WERI-Rb-1 (cell line): ENCODE data around the gene GLI2.

Experiments
- DNase-seq: peaks from one replicate; pipeline ENCODE4 v3.0.0-alpha.2; 2020
- H3K27ac ChIP-seq: fragments of 250-450 bp; sonication (Bioruptor Pico); 2 replicates; pipeline ENCODE4 v1.5.1; 2020; ENCODE audit warnings: mild to moderate bottlenecking, moderate library complexity
- H3K27me3 ChIP-seq: fragments of 250-450 bp; sonication (Bioruptor Pico); 2 replicates; pipeline ENCODE4 v1.5.1; 2021; ENCODE audit warnings: mild to moderate bottlenecking, low read depth, moderate library complexity; ENCODE audit not compliant: insufficient read depth, severe bottlenecking
- H3K36me3 ChIP-seq: fragments of 250-450 bp; sonication (Bioruptor Pico); 2 replicates; pipeline ENCODE4 v1.5.1; 2020; ENCODE audit warnings: mild to moderate bottlenecking, moderate library complexity
- H3K4me3 ChIP-seq: 2 replicates; pipeline ENCODE4 v1.5.1; 2011; ENCODE audit warnings: low read depth, mild to moderate bottlenecking, control low read depth, low read length
- H3K9me3 ChIP-seq: fragments of 250-450 bp; sonication (Bioruptor Pico); 2 replicates; pipeline ENCODE4 v1.5.1; 2021; ENCODE audit warnings: mild to moderate bottlenecking, moderate library complexity; ENCODE audit not compliant: severe bottlenecking
- TF ChIP-seq, protein P1 (sequence below): IDR thresholded peaks from 2 replicates; pipeline ENCODE4 v1.5.1; 2011; ENCODE audit warnings: low read depth, mild to moderate bottlenecking, control low read depth, inconsistent platforms, low read length

The GLI2 gene

DNA sequence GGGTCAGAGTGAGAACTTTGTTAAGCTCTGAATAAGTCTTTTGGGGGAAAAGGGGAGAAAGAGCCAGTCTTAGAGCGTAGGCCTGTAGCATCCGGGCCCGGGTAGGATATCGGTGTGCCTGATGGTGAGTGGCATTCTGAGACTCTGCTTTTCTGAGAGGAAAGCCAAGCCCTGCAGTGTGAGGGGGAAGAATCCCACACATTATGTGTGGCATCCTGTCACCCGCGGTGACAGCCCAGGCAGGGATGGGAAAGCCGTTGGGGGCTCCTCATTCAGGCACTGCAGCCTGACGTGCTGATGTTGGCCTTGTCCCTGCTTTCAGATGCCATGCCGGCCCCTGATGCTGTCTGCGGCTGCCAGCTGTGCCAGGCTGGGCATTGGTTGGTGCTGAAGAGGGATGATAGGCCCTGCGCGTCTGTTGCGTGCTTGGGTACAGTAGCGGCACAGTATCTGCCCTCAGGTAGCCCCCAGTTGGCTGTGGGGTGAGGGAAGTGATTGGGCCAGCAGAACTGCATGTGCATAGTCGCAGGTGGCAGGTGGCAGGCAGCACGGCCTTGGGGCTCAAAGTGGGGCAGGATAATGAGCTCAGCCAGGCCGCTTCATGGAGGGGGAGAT lies 37.6 kb downstream of the GLI2 start:
- no peaks in the 10 kb centered on the region for H3K9me3 ChIP-seq
- no peak for DNase-seq
- TF ChIP-seq, protein P1, sequence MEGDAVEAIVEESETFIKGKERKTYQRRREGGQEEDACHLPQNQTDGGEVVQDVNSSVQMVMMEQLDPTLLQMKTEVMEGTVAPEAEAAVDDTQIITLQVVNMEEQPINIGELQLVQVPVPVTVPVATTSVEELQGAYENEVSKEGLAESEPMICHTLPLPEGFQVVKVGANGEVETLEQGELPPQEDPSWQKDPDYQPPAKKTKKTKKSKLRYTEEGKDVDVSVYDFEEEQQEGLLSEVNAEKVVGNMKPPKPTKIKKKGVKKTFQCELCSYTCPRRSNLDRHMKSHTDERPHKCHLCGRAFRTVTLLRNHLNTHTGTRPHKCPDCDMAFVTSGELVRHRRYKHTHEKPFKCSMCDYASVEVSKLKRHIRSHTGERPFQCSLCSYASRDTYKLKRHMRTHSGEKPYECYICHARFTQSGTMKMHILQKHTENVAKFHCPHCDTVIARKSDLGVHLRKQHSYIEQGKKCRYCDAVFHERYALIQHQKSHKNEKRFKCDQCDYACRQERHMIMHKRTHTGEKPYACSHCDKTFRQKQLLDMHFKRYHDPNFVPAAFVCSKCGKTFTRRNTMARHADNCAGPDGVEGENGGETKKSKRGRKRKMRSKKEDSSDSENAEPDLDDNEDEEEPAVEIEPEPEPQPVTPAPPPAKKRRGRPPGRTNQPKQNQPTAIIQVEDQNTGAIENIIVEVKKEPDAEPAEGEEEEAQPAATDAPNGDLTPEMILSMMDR, result no peak
- no peaks in the 10 kb centered on the region for H3K27me3 ChIP-seq
- H3K27ac ChIP-seq, result no peak overlapping the region
- no peaks in the 10 kb centered on the region for H3K36me3 ChIP-seq
- no peak overlapping the region for H3K4me3 ChIP-seq

DNA sequence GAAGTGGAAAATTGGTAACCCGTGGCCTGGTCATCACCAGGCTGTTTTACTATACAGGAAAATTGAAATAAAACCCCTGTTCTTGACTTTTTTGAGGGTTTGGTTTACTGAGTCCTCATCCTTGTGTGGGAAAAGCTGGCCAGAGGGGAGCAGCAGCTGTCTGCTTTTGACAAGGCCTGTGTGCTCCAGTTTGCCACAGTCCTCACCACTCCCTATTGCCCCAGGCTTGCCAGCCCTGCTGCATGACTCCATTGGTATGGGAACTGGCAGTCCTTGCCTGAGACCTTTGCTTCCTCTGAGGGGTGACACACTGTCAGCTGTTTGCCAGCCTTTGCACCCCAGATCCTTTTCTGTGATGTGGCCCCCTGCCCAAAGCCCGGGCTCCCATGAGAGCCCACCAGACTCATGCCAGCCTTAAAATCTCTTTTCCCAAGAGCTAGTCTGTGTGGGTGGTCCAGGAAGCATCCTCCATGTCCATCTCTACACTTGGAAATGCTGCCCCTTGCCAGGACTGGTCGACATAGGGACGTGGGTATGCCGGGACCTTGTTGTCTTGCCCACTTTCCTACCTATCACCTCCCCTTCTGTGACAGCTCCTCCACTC lies 39.0 kb downstream of the GLI2 start:
- Histone ChIP-seq H3K27me3 (no peaks in the 10 kb centered on the region), H3K36me3 (no peaks in the 10 kb centered on the region), H3K9me3 (no peaks in the 10 kb centered on the region), H3K4me3 (no peak overlapping the region), H3K27ac (no peak overlapping the region)
- no peak for DNase-seq
- TF ChIP-seq, protein P1, result no peak

DNA sequence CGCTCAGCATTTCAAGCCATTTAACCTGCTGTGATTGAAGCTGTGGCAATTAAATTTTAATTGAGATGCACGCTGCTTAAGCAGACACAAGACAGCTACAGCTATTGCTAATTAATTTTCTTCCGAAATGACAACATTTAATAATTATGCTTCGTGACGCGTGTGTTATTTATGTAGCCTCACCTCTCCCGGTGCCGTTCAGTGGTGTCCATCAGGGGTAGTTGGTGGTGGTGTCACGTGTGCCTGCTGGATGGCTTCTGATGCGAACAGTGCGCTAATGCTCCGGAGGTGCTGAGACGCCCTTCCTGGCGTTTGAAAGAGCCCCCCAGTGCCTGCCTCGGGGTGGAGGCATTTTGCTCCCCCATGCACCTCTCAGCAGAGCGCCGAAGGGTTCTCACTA lies 39.5 kb downstream of the GLI2 start:
- Histone ChIP-seq H3K9me3 (no peaks in the 10 kb centered on the region), H3K36me3 (no peaks in the 10 kb centered on the region), H3K4me3 (no peak overlapping the region), H3K27me3 (no peaks in the 10 kb centered on the region), H3K27ac (no peak overlapping the region)
- no peak for DNase-seq
- TF ChIP-seq, protein P1, result no peak

DNA sequence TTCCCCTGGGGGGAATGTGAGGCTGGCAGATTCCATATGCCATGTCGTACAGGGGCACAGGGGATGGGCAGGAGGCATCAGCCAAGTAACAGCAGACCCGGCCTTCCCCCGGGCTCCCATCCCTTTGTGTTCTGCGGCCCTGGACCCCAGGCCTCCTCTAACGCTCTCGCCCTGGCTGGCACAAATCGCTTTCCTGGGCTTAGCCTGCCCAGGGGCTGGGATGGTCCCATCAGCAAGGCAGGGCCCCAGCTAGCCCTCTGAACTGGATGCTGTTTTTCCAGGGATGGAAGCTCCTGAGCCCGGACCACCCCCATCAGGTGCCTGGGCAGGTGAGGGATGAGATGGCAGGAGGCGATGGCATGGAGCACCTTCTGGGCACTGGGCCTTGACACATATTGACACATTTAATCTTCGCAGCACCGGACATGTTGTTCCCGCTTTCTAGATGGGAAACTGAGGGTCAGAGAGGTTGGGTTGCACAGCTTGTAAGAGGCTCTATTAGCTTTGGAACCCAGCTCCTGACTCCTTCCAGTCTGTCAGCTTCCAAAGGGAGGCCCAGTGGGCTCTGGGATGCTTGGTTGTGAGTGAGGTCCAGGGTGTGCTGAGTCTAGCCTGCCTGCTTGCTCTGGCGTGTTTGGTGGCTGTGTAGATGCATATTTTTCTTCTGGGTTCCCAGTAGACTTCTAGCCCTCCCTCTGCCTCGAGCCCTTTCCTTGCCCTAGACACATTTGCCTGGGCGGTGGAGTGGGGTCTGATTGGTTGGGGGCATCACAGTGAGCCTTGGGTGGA lies 40.3 kb downstream of the GLI2 start:
- Histone ChIP-seq H3K4me3 (no peak overlapping the region), H3K27me3 (no peaks in the 10 kb centered on the region), H3K27ac (no peak overlapping the region), H3K9me3 (no peaks in the 10 kb centered on the region), H3K36me3 (no peaks in the 10 kb centered on the region)
- TF ChIP-seq, protein P1, result no peak
- DNase-seq, result no peak

GRCh38 chr2:120776649-120777048 lies 41.0 kb downstream of the GLI2 start:
- DNase-seq, result no peak
- TF ChIP-seq, protein P1, result no peak
- H3K27me3 ChIP-seq, result no peaks in the 10 kb centered on the region
- H3K9me3 ChIP-seq, result no peaks in the 10 kb centered on the region
- H3K27ac ChIP-seq, result no peak overlapping the region
- no peak overlapping the region for H3K4me3 ChIP-seq
- H3K36me3 ChIP-seq, result no peaks in the 10 kb centered on the region
